Activated CD8-positive, alpha-beta memory T cell treated with anti-CD3 and anti-CD28 coated beads for 4 hours (primary cell): ENCODE results near the gene TRAM2.

ENCODE experiments used
- DNase-seq, 2 donors: peaks; one replicate each; pipeline ENCODE4 v3.0.0-alpha.2; 2020; ENCODE audit warnings: low read depth in 2 of 2

TRAM2 gene

DNA sequence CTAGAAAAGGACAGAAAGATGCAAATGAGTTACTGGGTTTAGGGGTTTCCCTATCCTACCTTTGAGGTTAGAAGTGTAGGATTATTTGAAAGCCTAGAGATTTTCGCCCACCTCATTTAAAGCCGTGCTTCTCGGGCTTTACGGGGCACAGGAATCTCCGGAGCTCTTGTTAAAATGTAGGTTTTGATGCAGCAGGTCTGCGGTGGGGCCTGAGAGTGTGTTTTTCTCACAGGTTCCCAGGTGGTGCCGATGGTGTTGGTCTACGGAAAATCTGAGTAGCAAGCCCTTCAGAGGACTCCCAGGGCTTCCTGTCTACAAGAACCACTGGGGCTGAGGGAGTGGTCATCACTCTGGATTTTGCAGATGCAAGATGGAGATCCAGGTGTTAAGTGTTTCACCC lies 47.5 kb downstream of the TRAM2 start:
- DNase-seq, result no peak

DNA sequence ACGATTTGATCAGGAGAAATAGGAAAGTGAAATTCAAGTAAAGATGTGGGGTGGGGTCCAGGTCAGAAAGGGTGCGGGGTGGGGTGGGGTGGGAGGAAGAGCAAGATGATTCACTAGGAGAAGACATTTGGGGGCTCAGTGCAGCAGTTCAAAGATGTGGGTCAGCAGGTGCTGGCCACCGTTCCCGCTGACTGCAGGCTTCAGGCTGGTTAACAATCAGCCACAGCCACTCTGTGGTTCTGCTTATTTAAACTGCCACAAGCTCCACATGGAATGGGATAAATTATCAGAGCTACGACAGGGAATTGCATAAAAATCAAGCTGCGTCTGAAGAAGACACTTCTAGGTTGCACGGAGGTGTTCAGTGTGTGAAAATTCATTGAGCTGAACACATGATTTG lies 49.4 kb downstream of the TRAM2 start:
- no peak for DNase-seq

GRCh38 chr6:52526634-52527033 lies 50.2 kb downstream of the TRAM2 start:
- DNase-seq, result no peak

- no peak for DNase-seq
Observed at GRCh38 chr6:52524918-52525317, 51.9 kb downstream of the TRAM2 start.

DNA sequence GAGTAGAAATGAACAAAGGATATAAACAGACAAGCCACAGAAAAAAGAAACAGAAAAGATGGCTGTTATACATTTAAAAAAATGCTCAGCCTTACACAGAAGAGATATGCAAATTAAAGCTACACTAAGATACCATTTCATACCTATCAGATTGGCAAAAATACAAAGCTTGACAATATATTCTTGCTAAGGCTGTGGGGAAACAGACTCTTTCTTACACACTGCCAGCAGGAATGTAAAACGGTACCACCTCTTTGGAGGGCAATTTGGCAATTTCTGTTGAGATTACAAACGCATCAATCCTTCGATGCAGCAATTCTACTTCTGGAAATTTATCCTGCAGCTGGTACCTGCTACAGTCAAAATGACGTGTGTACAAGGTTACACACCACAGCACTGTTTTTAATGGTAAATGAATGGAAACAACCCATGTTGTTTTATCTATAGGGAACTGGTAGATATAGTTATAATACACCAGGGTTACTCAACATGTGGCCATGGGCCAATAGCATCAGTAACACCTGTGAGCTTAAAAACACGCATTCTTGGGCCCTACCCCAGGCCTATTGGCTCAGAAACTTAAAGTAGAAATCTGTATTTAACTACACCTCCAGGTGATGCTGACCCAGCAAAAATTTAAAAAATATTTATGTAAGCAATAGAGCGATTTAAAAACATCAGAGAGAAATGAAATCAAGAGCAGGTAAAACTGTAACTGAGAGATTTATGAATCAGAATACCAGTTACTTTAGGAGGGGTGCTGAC lies 53.3 kb downstream of the TRAM2 start:
- DNase-seq, result no peak

GRCh38 chr6:52522655-52523054 lies 54.2 kb downstream of the TRAM2 start:
- no peak for DNase-seq

GRCh38 chr6:52522151-52522626 lies 54.7 kb downstream of the TRAM2 start:
- no peak for DNase-seq

GRCh38 chr6:52519618-52520017 lies 57.2 kb downstream of the TRAM2 start:
- DNase-seq, result no peak

- no peak for DNase-seq
Observed at GRCh38 chr6:52518279-52518945, 58.4 kb downstream of the TRAM2 start.

DNA sequence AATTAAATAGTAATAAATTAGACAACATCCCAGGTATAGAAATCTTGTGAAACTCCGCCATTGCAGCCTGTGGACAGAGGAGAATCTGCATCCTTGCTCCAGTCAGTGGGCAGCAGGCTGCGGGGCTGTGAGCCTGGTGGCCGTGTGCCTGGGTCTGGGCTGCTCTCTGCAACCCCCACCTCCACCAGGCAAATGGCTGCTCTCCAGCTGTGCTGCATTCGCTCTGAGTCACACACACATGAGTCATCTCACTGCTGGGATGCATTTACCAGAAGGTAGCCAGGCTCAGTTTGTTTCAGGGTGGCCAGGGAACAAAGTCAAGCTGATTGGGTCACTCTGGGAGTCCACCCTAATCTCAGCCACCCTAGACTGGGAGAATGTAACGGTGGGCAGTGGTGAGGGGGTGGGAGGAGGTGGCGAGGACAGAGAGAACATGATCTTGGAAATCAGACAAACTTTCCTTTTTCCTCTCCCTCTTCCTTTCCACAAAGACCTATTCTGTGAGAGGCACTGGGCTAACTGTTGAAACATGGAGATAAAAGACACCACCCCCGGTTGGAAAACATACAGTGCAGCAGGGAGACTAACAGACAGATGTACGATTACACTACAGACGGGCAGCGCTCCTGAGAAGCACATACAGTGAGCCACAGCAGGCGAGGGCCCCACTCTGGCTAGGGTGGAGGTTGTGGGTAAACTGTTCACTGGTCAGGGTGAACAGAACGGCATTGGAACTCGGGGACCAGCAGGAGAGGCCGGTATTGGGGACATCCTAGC lies 59.2 kb downstream of the TRAM2 start:
- DNase-seq, result no peak

GRCh38 chr6:52516943-52517342 lies 59.9 kb downstream of the TRAM2 start:
- DNase-seq, result no peak

DNA sequence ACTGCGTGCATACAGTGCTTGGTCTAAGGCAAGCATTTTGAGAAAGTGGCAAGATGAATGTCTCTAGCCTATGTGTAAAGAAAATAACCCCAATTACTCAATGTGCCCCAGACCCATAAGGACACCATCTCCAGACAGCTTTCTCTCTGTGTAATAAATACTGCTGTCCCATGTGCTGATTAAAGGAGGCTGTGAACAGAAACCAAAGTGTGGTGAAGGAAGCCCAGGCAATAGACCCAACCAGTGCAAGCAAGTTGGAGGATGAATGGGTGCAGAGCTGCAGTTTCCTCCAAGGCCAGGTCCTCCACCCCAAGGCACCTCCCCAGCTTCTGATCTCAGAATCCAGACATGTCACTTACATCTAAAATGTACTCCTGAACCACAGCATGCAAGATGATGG lies 60.6 kb downstream of the TRAM2 start:
- DNase-seq, result no peak

DNA sequence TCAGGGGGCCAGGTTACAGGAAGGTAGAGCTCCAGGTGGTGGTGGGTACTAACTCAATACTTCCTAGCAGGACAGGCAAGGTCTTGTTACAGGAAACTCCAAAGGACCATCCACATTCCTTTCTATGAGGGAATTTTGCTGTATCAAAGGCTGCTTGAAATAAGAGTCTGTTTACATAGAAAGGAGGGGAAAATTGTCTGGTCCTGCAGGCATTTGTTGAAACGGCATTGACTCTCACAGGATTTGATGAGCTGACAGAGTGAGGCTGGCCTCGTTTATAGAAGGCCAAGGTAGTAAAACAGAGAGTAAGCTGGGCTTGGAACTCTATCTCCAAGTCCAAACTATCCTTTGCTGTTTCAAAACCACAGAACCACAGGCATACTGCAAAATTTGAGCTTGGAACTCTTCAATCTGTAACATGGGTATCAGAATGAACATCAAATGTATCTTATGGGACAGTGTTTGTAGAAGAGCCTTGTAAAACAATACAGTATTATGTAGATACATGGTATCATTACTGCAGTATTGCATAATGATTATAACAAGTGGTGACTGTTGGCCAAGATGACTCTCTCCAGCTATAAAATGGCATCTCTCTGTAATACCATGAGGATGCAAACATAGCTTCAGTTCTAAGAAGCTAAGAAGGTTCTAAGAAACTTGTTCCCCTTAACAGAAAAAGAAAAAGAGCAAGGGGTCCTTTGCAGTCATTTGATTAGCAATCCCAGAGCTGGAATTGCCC lies 61.5 kb downstream of the TRAM2 start:
- DNase-seq, result no peak

DNA sequence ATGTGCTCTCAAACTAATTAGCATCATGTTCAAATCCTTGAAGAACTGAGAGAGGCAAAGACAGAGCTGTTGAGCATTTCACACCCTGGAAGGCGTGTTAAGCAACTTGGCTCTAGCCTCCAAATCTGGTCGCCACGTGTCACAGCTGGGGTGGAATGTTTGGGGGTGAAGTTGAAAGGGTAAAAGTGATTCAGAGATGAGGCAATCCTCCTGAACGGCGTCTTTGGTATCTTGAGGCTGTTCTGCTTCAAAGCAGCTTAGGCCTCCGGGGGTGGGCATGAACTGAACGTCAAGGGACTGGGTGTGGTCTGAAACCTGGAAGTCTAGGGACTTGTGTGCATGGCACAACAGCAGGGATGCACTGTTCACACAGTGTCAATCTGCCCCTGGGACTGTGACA lies 62.3 kb downstream of the TRAM2 start:
- no peak for DNase-seq

GRCh38 chr6:52513896-52514295 lies 63.0 kb downstream of the TRAM2 start:
- DNase-seq, result no peak

DNA sequence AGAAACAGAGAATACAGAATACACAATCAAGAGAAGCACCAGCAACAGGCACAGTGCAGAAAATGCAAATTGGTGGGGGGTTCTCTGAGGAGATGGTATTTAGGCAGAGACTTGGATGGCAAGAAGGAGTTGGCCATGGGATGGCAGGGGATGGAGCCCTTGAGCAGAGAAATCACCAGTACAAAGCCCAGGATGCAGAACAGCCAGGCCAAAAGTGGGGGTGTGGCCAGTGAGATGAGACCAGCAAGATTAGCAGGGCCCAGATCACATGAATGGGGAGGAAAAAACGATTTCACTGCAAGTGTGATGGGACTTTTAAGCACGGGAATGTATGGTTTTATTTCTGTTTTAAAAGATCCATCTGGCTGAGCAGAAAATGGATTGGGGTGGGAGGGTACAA lies 63.4 kb downstream of the TRAM2 start:
- DNase-seq, result no peak

DNA sequence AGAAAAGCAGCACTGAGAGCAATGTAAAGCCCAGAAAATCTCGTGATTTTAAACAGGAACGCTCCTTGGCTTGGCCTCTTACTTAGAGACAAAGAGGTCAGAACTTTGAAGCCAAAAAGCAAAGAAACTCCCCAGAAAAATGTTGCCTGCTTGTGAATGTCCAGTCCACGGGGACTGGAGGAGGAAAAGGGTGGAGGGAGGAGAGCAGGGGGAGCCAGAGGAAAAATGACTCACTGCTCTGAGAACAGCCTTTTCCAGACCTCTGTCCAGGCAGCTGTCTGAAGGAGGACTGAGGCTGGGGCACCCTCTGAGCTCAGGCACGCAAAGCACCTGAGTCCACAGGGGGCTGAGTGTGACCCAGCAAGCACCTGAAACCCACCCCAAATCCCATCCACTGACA lies 64.7 kb downstream of the TRAM2 start:
- DNase-seq, result no peak

DNA sequence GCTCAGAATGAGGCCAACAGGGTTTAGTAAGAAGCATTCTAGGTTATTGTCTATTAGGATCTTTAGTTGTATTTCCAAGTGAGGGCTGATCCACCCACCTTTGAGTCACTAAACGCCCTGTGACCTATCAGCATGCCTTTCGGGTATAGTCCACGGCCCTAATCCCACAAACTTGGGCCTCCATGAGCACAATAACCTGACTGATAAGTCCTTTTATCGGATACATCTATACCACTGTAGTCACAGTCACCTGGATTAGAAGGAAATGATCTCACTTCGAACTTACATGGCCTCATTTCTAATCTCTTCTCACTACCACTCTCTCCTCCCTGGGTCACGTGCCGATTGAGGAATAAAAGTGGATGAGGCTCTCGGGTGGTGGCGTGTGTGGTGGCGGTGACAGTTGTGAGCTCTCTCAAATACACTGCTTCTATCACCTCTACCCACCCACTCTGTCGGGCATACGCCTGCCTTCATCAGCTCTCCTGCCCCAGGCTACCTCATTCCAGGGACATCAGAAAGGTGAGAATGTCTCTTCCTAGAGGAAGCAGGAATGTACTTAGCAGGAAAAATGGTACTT lies 65.2 kb downstream of the TRAM2 start:
- no peak for DNase-seq

DNA sequence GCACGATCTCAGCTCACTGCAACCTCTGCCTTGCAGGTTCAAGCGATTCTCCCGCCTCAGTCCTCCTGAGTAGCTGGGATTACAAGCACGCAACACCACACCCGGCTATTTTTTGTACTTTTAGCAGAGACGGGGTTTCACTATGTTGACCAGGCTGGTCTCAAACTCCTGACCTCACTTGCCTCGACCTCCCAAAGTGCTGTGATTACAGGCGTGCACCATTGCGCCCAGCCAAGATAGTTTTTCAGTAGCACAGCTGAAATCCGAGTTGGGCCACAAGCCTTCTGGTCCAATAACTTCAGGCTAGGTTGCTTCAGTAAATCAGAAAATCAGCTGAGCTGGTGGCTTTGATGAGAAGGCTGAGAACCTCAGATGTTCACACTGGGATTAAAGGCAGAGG lies 65.7 kb downstream of the TRAM2 start:
- DNase-seq, result no peak

DNA sequence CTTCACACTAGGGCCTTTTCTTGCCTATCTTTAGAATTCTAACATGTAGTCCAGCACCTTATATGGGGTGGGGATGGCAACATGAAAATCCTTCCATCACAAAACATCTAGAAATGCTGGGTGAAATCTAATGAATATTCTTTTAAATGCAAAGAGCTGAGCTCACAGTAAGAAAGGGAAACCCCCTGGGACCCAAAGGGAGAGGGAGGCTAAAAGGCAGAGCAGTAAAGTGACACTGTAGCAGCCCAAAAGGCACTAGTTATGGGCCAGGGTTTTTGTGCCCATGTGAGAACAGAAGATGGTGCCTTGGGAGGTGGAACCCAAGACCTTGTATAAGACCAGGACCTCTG lies 66.7 kb downstream of the TRAM2 start:
- no peak for DNase-seq

DNA sequence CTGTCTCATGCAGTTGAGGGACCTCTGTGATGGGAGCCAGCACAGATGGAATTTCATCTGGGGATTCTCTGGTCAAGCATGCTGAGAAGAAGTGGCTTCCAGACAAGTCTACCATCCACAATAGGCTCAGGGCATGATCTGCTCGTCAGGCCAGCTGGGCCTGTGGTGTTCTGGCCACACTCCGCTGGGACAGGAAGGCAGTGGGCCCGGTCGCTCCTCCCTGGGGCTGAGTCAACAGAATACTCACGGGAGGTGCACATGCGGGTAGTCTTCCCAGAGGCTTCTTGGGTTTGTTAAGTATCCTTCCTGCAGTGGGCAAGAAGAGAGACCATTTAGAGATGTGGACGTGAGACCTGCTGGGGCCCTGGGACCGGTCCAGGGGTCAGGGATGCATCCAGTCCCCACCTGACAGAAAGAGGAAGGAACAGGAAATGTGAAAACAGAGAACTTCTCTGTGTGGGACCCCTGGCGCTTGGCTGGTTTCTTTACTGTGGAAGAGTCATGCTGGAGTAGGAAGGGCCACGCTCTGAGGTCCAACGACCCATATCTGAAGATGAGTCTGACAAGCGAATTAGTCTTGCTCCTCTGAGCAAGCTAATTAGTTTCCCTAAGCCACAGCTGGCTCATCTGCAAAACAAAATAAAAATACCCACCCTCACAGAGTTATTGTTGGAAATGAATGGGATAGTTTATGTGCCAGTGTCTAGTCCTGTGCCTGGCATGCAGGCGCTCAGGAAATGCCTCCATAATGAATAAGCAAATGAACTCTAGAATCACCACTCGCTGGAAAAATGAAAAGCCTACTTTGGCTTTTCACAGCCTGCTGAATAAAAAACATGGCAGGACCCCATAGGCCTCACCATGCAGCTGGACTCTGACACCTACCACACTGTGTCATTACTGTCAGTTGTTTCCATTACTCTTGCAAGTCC lies 67.3 kb downstream of the TRAM2 start:
- DNase-seq, result no peak
